Measurements from ENCODE around the gene ZNF557. TPM values are rescaled to one million over a fixed set of nuclear protein-coding genes. Genes with fewer than 3 reads are reported as not detected.

Gene ZNF557
- total and polyA plus RNA-seq, 10 of the 15 experiments (the other 5 are each of a cell fraction or from before 2014, with no cell fraction given): 3.9 to 12.1 (median 9.0) TPM

GRCh38 chr19:7098701-7099596, 29.4 kb downstream of the ZNF557 start (continued):
- TF ChIP-seq ATF3 (IDR thresholded peaks at IDR 0.05; ENCODE audit: borderline replicate concordance, extremely low read depth, low read depth, low read length): no peak
- TF ChIP-seq HDAC6 (IDR thresholded peaks at IDR 0.05; ENCODE audit: unreplicated experiment): no peak
- TF ChIP-seq, protein P1, sequence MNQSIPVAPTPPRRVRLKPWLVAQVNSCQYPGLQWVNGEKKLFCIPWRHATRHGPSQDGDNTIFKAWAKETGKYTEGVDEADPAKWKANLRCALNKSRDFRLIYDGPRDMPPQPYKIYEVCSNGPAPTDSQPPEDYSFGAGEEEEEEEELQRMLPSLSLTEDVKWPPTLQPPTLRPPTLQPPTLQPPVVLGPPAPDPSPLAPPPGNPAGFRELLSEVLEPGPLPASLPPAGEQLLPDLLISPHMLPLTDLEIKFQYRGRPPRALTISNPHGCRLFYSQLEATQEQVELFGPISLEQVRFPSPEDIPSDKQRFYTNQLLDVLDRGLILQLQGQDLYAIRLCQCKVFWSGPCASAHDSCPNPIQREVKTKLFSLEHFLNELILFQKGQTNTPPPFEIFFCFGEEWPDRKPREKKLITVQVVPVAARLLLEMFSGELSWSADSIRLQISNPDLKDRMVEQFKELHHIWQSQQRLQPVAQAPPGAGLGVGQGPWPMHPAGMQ (IDR thresholded peaks at IDR 0.05; ENCODE audit: borderline replicate concordance): no peak
- TF ChIP-seq, protein P2, sequence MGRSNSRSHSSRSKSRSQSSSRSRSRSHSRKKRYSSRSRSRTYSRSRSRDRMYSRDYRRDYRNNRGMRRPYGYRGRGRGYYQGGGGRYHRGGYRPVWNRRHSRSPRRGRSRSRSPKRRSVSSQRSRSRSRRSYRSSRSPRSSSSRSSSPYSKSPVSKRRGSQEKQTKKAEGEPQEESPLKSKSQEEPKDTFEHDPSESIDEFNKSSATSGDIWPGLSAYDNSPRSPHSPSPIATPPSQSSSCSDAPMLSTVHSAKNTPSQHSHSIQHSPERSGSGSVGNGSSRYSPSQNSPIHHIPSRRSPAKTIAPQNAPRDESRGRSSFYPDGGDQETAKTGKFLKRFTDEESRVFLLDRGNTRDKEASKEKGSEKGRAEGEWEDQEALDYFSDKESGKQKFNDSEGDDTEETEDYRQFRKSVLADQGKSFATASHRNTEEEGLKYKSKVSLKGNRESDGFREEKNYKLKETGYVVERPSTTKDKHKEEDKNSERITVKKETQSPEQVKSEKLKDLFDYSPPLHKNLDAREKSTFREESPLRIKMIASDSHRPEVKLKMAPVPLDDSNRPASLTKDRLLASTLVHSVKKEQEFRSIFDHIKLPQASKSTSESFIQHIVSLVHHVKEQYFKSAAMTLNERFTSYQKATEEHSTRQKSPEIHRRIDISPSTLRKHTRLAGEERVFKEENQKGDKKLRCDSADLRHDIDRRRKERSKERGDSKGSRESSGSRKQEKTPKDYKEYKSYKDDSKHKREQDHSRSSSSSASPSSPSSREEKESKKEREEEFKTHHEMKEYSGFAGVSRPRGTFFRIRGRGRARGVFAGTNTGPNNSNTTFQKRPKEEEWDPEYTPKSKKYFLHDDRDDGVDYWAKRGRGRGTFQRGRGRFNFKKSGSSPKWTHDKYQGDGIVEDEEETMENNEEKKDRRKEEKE (IDR thresholded peaks at IDR 0.05): no peak
- TF ChIP-seq KAT2A (conservative IDR thresholded peaks at IDR 0.05; ENCODE audit: control insufficient read depth, low read depth, low read length): no peak
- no peak for TF ChIP-seq BRCA1 (IDR thresholded peaks at IDR 0.05; ENCODE audit: low read depth, low read length)
- TF ChIP-seq IKZF1 (conservative IDR thresholded peaks at IDR 0.05): peak; percentile 14; the same call in 1 of the 2 replicates
- no peak for TF ChIP-seq MYB (IDR thresholded peaks at IDR 0.05; ENCODE audit: borderline replicate concordance, low read depth, low read length)
- TF ChIP-seq SIN3A (IDR thresholded peaks at IDR 0.05; ENCODE audit: low read depth, low read length): no peak
- TF ChIP-seq TBL1XR1 (IDR thresholded peaks at IDR 0.05; ENCODE audit: low read depth, low read length): no peak
- TF ChIP-seq YY1 (IDR thresholded peaks at IDR 0.05; ENCODE audit: low read depth, low read length): peak; percentile 61; the same call in 1 of the 2 replicates
- no peak for TF ChIP-seq RFX5 (IDR thresholded peaks at IDR 0.05; ENCODE audit: low read depth, low read length)
- no peak; the same call in 1 of the 2 replicates for TF ChIP-seq MLLT1 (IDR thresholded peaks at IDR 0.05)
- no peak for TF ChIP-seq RAD21 (IDR thresholded peaks at IDR 0.05; ENCODE audit: insufficient read depth, low read depth, low read length)
- TF ChIP-seq, protein P3, sequence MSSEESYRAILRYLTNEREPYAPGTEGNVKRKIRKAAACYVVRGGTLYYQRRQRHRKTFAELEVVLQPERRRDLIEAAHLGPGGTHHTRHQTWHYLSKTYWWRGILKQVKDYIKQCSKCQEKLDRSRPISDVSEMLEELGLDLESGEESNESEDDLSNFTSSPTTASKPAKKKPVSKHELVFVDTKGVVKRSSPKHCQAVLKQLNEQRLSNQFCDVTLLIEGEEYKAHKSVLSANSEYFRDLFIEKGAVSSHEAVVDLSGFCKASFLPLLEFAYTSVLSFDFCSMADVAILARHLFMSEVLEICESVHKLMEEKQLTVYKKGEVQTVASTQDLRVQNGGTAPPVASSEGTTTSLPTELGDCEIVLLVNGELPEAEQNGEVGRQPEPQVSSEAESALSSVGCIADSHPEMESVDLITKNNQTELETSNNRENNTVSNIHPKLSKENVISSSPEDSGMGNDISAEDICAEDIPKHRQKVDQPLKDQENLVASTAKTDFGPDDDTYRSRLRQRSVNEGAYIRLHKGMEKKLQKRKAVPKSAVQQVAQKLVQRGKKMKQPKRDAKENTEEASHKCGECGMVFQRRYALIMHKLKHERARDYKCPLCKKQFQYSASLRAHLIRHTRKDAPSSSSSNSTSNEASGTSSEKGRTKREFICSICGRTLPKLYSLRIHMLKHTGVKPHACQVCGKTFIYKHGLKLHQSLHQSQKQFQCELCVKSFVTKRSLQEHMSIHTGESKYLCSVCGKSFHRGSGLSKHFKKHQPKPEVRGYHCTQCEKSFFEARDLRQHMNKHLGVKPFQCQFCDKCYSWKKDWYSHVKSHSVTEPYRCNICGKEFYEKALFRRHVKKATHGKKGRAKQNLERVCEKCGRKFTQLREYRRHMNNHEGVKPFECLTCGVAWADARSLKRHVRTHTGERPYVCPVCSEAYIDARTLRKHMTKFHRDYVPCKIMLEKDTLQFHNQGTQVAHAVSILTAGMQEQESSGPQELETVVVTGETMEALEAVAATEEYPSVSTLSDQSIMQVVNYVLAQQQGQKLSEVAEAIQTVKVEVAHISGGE (CRISPR knock-in tag; IDR thresholded peaks at IDR 0.05): no peak
- no peak for TF ChIP-seq CEBPB (IDR thresholded peaks at IDR 0.05; ENCODE audit: borderline replicate concordance in 1 of 2, low read depth in 2 of 2, low read length in 2 of 2)
- no peak for TF ChIP-seq CHD4 (IDR thresholded peaks at IDR 0.05)
- no peak for TF ChIP-seq GABPA (IDR thresholded peaks at IDR 0.05; ENCODE audit: low read depth)
- TF ChIP-seq NFXL1 (IDR thresholded peaks at IDR 0.05; ENCODE audit: borderline replicate concordance): no peak
- TF ChIP-seq STAT1 (conservative IDR thresholded peaks at IDR 0.05): no peak
